Kidney glomerular epithelial cell (primary cell): ENCODE data around the gene CCSER2.

Experiments
- DNase-seq: peaks from one replicate; lab custom pipeline; 2025; lab: John Stamatoyannopoulos, UW

CCSER2 gene

GRCh38 chr10:84549368-84550165 lies 221.2 kb downstream of the CCSER2 start:
- no peak for DNase-seq

GRCh38 chr10:84550756-84551436 lies 222.5 kb downstream of the CCSER2 start:
- DNase-seq = no peak

- DNase-seq = no peak
These were observed 223.2 kb downstream of the CCSER2 start for GRCh38 chr10:84551437-84552120.

GRCh38 chr10:84552478-84552877 lies 224.1 kb downstream of the CCSER2 start:
- DNase-seq = no peak

- no peak for DNase-seq
These were observed 234.2 kb downstream of the CCSER2 start for GRCh38 chr10:84562592-84562991.

GRCh38 chr10:84563355-84563754 lies 235.0 kb downstream of the CCSER2 start:
- DNase-seq = no peak

GRCh38 chr10:84563868-84564267 lies 235.5 kb downstream of the CCSER2 start:
- DNase-seq = peak; percentile 19

GRCh38 chr10:84565881-84566582 lies 237.6 kb downstream of the CCSER2 start:
- no peak for DNase-seq

- DNase-seq = no peak
These were observed 238.7 kb downstream of the CCSER2 start for GRCh38 chr10:84567133-84567532.
